Neural cell (in vitro differentiated cells): Measurements from ENCODE around the gene USP2. TPM values are rescaled to one million over a fixed set of nuclear protein-coding genes. Genes with fewer than 3 reads are reported as not detected.

Source experiments
- H2AFZ ChIP-seq: fragments of 200-600, 300-800 bp; sonication (generic), shearing (Covaris generic); 2 replicates; pipeline ENCODE4 v1.6.0; 2014; ENCODE audit warnings: low read depth, mild to moderate bottlenecking, antibody characterized with exemption, low read length, moderate library complexity
- H3F3A ChIP-seq: fragments of 200-600 bp; shearing (Covaris generic); 2 replicates; pipeline ENCODE4 v1.6.1; 2016; ENCODE audit warnings: mild to moderate bottlenecking, moderate library complexity, mixed read lengths, antibody characterized with exemption, low read length; ENCODE audit not compliant: insufficient read depth, poor library complexity, severe bottlenecking
- H3K27ac ChIP-seq: fragments of 200-600, 300-800 bp; sonication (generic), shearing (Covaris generic); 2 replicates; pipeline ENCODE4 v1.5.1; 2014; ENCODE audit warnings: mild to moderate bottlenecking, low read length, moderate library complexity
- H3K27me3 ChIP-seq: fragments of 300-800, 200-600 bp; sonication (generic), shearing (Covaris generic); 2 replicates; pipeline ENCODE4 v1.6.0; 2014; ENCODE audit warnings: mild to moderate bottlenecking, low read depth, low read length, moderate library complexity; ENCODE audit not compliant: insufficient read depth
- H3K36me3 ChIP-seq: fragments of 300-800, 200-600 bp; sonication (generic), shearing (Covaris generic); 2 replicates; pipeline ENCODE4 v1.5.1; 2014; ENCODE audit warnings: mild to moderate bottlenecking, antibody characterized with exemption, low read length, moderate library complexity; ENCODE audit not compliant: insufficient read depth
- H3K4me2 ChIP-seq: fragments of 300-800, 200-600 bp; sonication (generic), shearing (Covaris generic); 2 replicates; pipeline ENCODE4 v1.6.0; 2014; ENCODE audit warnings: mild to moderate bottlenecking, low read length
- H3K4me3 ChIP-seq: fragments of 300-800, 200-600 bp; sonication (generic), shearing (Covaris generic); 2 replicates; pipeline ENCODE4 v1.5.1; 2014; ENCODE audit warnings: mild to moderate bottlenecking, low read length, moderate library complexity
- H3K79me2 ChIP-seq: fragments of 200-600 bp; shearing (Covaris generic); replicated peaks from 2 replicates; pipeline ENCODE4 v1.6.0; 2014; ENCODE audit warnings: mild to moderate bottlenecking, low read length, moderate library complexity; ENCODE audit not compliant: insufficient read depth
- H3K9ac ChIP-seq: fragments of 300-800, 200-600 bp; sonication (generic), shearing (Covaris generic); 2 replicates; pipeline ENCODE4 v1.6.1; 2016; ENCODE audit warnings: mild to moderate bottlenecking, low read length, mixed read lengths
- H3K9me2 ChIP-seq: fragments of 200-600 bp; shearing (Covaris generic); 2 replicates; pipeline ENCODE4 v1.6.1; 2016; ENCODE audit warnings: mild to moderate bottlenecking, low read length, mixed read lengths; ENCODE audit not compliant: insufficient read depth
- H3K9me3 ChIP-seq: fragments of 200-600, 300-800 bp; sonication (generic), shearing (Covaris generic); 2 replicates; pipeline ENCODE4 v1.6.1; 2016; ENCODE audit warnings: mild to moderate bottlenecking, mixed run types, low read length, moderate library complexity, mixed read lengths
- H4K20me1 ChIP-seq: fragments of 200-600 bp; shearing (Covaris generic); 2 replicates; pipeline ENCODE4 v1.6.1; 2016; ENCODE audit warnings: mild to moderate bottlenecking, mixed run types; ENCODE audit not compliant: insufficient read depth
- CTCF ChIP-seq: fragments of 450-650 bp; IDR thresholded peaks from 2 replicates; pipeline ENCODE4 v1.5.1; 2014; ENCODE audit warnings: antibody characterized with exemption, mild to moderate bottlenecking, moderate library complexity; ENCODE audit not compliant: poor library complexity, severe bottlenecking
- EP300 ChIP-seq: fragments of 450-650 bp; conservative IDR thresholded peaks from 2 replicates; pipeline ENCODE4 v1.6.1; 2014; ENCODE audit warnings: antibody characterized with exemption, mild to moderate bottlenecking, moderate library complexity; ENCODE audit not compliant: poor library complexity, severe bottlenecking
- EZH2 ChIP-seq: fragments of 200-600, 300-800 bp; shearing (Covaris generic), sonication (generic); IDR thresholded peaks from 2 replicates; pipeline ENCODE4 v1.6.1; 2014; ENCODE audit warnings: antibody characterized with exemption, low read length, borderline replicate concordance, mild to moderate bottlenecking; ENCODE audit not compliant: insufficient read depth, poor library complexity, severe bottlenecking
- MXI1 ChIP-seq: fragments of 450-650 bp; conservative IDR thresholded peaks from 2 replicates; pipeline ENCODE4 v1.6.1; 2014; ENCODE audit warnings: antibody characterized with exemption, mild to moderate bottlenecking; ENCODE audit not compliant: poor library complexity, severe bottlenecking
- POLR2AphosphoS5 ChIP-seq: IDR thresholded peaks from 2 replicates; pipeline ENCODE4 v1.6.1; 2012
- RAD21 ChIP-seq: fragments of 450-650 bp; conservative IDR thresholded peaks from 2 replicates; pipeline ENCODE4 v1.6.1; 2014; ENCODE audit warnings: antibody characterized with exemption, mild to moderate bottlenecking, moderate library complexity
- REST ChIP-seq: IDR thresholded peaks from 2 replicates; pipeline ENCODE4 v1.6.1; 2012; ENCODE audit warnings: borderline replicate concordance
- SMC3 ChIP-seq: fragments of 450-650 bp; conservative IDR thresholded peaks from 2 replicates; pipeline ENCODE4 v1.6.1; 2014; ENCODE audit warnings: antibody characterized with exemption, mild to moderate bottlenecking, moderate library complexity; ENCODE audit not compliant: poor library complexity
- TAF1 ChIP-seq: IDR thresholded peaks from 2 replicates; pipeline ENCODE4 v1.6.1; 2012; ENCODE audit warnings: low read depth
- polyA plus RNA-seq: library from polyadenylated mRNA; depleted of rRNA; stranded (reverse); fragments of >200 nt; gene quantifications from 2 replicates; pipeline ENCODE4 v1.2.3, GENCODE V29; 2014

The USP2 gene
- polyA plus RNA-seq, 1 donor from 2014 or later: 0.59 TPM

- Histone ChIP-seq H4K20me1 (no peaks in the 10 kb centered on the region), H3K79me2 (no peaks in the 10 kb centered on the region), H3K9me3 (no peaks in the 10 kb centered on the region), H3K27me3 (no peaks in the 10 kb centered on the region), H2AFZ (no peak overlapping the region), H3F3A (no peaks in the 10 kb centered on the region), H3K4me3 (no peak overlapping the region), H3K4me2 (no peak overlapping the region), H3K27ac (no peak overlapping the region), H3K36me3 (no peaks in the 10 kb centered on the region), H3K9me2 (no peaks in the 10 kb centered on the region), H3K9ac (no peak overlapping the region)
- TF ChIP-seq EP300: no peak
- TF ChIP-seq RAD21: no peak
- no peak for TF ChIP-seq REST
- TF ChIP-seq CTCF: no peak
- no peak for TF ChIP-seq EZH2
- TF ChIP-seq TAF1: no peak
- no peak for TF ChIP-seq MXI1
- no peak for TF ChIP-seq SMC3
- no peak for TF ChIP-seq POLR2AphosphoS5
These were observed 34.2 kb downstream of the USP2 start for GRCh38 chr11:119347242-119347641.

GRCh38 chr11:119346605-119347004, 34.9 kb downstream of the USP2 start, which contains the start of gene MFRP:
Gene MFRP (minus strand): TSS chr11:119346705. CDS start chr11:119346513, 192 bp downstream.
- Histone ChIP-seq H3K9me3 (no peaks in the 10 kb centered on the region), H3K36me3 (no peaks in the 10 kb centered on the region), H3K9ac (no peak within 1 kb of the TSS), H3K4me2 (no peak within 1 kb of the TSS), H3K27me3 (peaks cover 6% of the 10 kb centered on the region), H4K20me1 (no peaks in the 10 kb centered on the region), H3F3A (no peaks in the 10 kb centered on the region), H3K79me2 (no peaks in the 10 kb centered on the region), H3K4me3 (no peak within 1 kb of the TSS), H3K9me2 (no peaks in the 10 kb centered on the region), H3K27ac (no peak within 1 kb of the TSS), H2AFZ (no peak within 1 kb of the TSS)
- TF ChIP-seq RAD21 (no peak), MXI1 (no peak), EZH2 (no peak), POLR2AphosphoS5 (no peak), EP300 (no peak), REST (no peak), TAF1 (no peak), SMC3 (no peak), CTCF (no peak)
